ENCODE results near the gene SDE2.

GRCh38 chr1:226003502-226004170 is 4.5 kb upstream of the SDE2 start:
- no peak for TF ChIP-seq CTCF (IDR thresholded peaks at IDR 0.05 in 4 of 5, conservative IDR thresholded peaks at IDR 0.05 in 1 of 5)
- TF ChIP-seq POLR2A (IDR thresholded peaks at IDR 0.05), result no peak
